ENCODE results near the gene PLCB4. TPM values are rescaled to one million over a fixed set of nuclear protein-coding genes. Genes with fewer than 3 reads are reported as not detected.

Gene PLCB4
- polyA plus RNA-seq, 1 donor (not counting 4 experiments of a cell fraction or from before 2014, with no cell fraction given) = 4.1 TPM

GRCh38 chr20:9352739-9353138 is 283.9 kb downstream of the PLCB4 start:
- Histone ChIP-seq H2AFZ (ENCODE audit: control insufficient read depth, low read length) (no peak overlapping the region), H3K27me3 (ENCODE audit: control insufficient read depth, extremely low read depth, insufficient read depth, low read length) (no peaks in the 10 kb centered on the region), H3K4me3 (ENCODE audit: control insufficient read depth in 2 of 3, extremely low read depth in 1 of 3, insufficient read depth in 2 of 3, low read depth in 1 of 3, low read length in 3 of 3) (no peak overlapping the region), H3K9me3 (ENCODE audit: control insufficient read depth, low read depth, low read length) (no peaks in the 10 kb centered on the region), H3K9ac (ENCODE audit: control insufficient read depth, extremely low read depth, insufficient read depth, low read length) (no peak overlapping the region), H4K20me1 (ENCODE audit: control insufficient read depth, extremely low read depth, insufficient read depth, low read length) (no peaks in the 10 kb centered on the region), H3K27ac (ENCODE audit: control insufficient read depth, insufficient read depth, low read length) (no peak overlapping the region), H3K4me2 (ENCODE audit: control insufficient read depth, extremely low read depth, insufficient read depth, low read depth, low read length) (no peak overlapping the region), H3K4me1 (ENCODE audit: control insufficient read depth, extremely low read depth, insufficient read depth, low read length) (no peaks in the 10 kb centered on the region), H3K9me1 (ENCODE audit: control insufficient read depth, extremely low read depth, insufficient read depth, low read length) (no peaks in the 10 kb centered on the region), H3K36me3 (ENCODE audit: control insufficient read depth in 2 of 2, extremely low read depth in 1 of 2, insufficient read depth in 2 of 2, low read length in 2 of 2) (no peaks in the 10 kb centered on the region), H3K79me2 (ENCODE audit: control insufficient read depth, insufficient read depth, low read length) (no peaks in the 10 kb centered on the region)
- dilution Hi-C loops (cut with MboI; ENCODE audit: extremely low pct_ligation_motif_present, low sequenced_read_pairs) = no loop called here
- FAIRE-seq (no peak), DNase-seq (ENCODE audit: low read depth, low spot score) (no peak)
- TF ChIP-seq, protein P1, sequence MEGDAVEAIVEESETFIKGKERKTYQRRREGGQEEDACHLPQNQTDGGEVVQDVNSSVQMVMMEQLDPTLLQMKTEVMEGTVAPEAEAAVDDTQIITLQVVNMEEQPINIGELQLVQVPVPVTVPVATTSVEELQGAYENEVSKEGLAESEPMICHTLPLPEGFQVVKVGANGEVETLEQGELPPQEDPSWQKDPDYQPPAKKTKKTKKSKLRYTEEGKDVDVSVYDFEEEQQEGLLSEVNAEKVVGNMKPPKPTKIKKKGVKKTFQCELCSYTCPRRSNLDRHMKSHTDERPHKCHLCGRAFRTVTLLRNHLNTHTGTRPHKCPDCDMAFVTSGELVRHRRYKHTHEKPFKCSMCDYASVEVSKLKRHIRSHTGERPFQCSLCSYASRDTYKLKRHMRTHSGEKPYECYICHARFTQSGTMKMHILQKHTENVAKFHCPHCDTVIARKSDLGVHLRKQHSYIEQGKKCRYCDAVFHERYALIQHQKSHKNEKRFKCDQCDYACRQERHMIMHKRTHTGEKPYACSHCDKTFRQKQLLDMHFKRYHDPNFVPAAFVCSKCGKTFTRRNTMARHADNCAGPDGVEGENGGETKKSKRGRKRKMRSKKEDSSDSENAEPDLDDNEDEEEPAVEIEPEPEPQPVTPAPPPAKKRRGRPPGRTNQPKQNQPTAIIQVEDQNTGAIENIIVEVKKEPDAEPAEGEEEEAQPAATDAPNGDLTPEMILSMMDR (optimal IDR thresholded peaks at IDR 0.05 in 1 of 3, IDR thresholded peaks at IDR 0.05 in 1 of 3, conservative IDR thresholded peaks at IDR 0.05 in 1 of 3; ENCODE audit: extremely low read depth in 1 of 3, insufficient read depth in 2 of 3, low read length in 3 of 3) = no peak
- no peak for TF ChIP-seq EZH2 (IDR thresholded peaks at IDR 0.05; ENCODE audit: low read length)

DNA sequence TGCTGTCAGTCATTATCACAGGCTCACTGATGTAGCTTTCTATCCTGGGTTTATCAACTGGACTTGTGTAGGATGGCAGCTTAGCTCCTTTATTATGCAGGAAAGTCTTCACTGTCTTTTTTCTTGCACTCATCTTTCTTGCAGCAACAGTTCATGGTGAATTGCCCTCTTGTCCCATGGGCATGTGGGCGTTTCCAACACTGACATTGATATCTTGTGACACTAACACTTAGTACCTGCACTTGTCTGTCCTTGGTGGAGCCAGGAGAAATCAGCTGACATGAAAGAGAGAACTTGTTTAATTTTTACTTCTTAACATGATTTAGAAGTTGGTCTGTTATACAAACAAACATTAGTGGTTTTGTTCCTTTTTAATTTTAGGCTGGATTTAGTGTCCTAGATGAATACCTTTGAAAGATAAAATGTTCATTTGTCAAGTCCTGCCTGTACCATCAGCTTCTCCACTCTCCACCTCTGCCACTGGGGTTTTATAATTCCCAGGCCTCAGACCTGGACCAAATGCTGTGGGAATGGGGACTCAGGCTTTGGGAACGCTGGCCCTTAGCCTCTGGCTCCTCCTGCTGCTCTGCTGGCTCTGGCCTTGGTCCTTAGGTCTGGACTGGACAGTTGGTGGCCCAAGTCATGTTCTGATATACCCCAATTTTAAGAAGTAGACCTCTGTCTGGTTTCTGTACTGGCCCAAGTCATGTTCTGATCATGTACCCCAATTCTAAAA is 284.5 kb downstream of the PLCB4 start:
- FAIRE-seq = no peak
- dilution Hi-C loops (cut with MboI; ENCODE audit: extremely low pct_ligation_motif_present, low sequenced_read_pairs) = no loop called here
- no peak overlapping the region for H3K4me2 ChIP-seq (ENCODE audit: control insufficient read depth, extremely low read depth, insufficient read depth, low read depth, low read length)

More for the DNA sequence above, 284.5 kb downstream of the PLCB4 start:
- TF ChIP-seq EZH2 (IDR thresholded peaks at IDR 0.05; ENCODE audit: low read length) = no peak
- TF ChIP-seq, protein P1 (optimal IDR thresholded peaks at IDR 0.05 in 1 of 3, IDR thresholded peaks at IDR 0.05 in 1 of 3, conservative IDR thresholded peaks at IDR 0.05 in 1 of 3; ENCODE audit: extremely low read depth in 1 of 3, insufficient read depth in 2 of 3, low read length in 3 of 3) = no peak
- DNase-seq (ENCODE audit: low read depth, low spot score) = no peak
- H3K9me3 ChIP-seq (ENCODE audit: control insufficient read depth, low read depth, low read length) = no peaks in the 10 kb centered on the region
- H3K4me1 ChIP-seq (ENCODE audit: control insufficient read depth, extremely low read depth, insufficient read depth, low read length) = no peaks in the 10 kb centered on the region
- H4K20me1 ChIP-seq (ENCODE audit: control insufficient read depth, extremely low read depth, insufficient read depth, low read length) = no peaks in the 10 kb centered on the region
- H3K4me3 ChIP-seq (ENCODE audit: control insufficient read depth in 2 of 3, extremely low read depth in 1 of 3, insufficient read depth in 2 of 3, low read depth in 1 of 3, low read length in 3 of 3) = no peak overlapping the region
- no peaks in the 10 kb centered on the region for H3K36me3 ChIP-seq (ENCODE audit: control insufficient read depth in 2 of 2, extremely low read depth in 1 of 2, insufficient read depth in 2 of 2, low read length in 2 of 2)
- H3K27me3 ChIP-seq (ENCODE audit: control insufficient read depth, extremely low read depth, insufficient read depth, low read length) = no peaks in the 10 kb centered on the region
- no peaks in the 10 kb centered on the region for H3K79me2 ChIP-seq (ENCODE audit: control insufficient read depth, insufficient read depth, low read length)
- H3K9ac ChIP-seq (ENCODE audit: control insufficient read depth, extremely low read depth, insufficient read depth, low read length) = no peak overlapping the region
- no peak overlapping the region for H2AFZ ChIP-seq (ENCODE audit: control insufficient read depth, low read length)
- no peak overlapping the region for H3K27ac ChIP-seq (ENCODE audit: control insufficient read depth, insufficient read depth, low read length)
- no peaks in the 10 kb centered on the region for H3K9me1 ChIP-seq (ENCODE audit: control insufficient read depth, extremely low read depth, insufficient read depth, low read length)
